ENCODE measurements around the gene ARMH4.

ARMH4 gene

DNA sequence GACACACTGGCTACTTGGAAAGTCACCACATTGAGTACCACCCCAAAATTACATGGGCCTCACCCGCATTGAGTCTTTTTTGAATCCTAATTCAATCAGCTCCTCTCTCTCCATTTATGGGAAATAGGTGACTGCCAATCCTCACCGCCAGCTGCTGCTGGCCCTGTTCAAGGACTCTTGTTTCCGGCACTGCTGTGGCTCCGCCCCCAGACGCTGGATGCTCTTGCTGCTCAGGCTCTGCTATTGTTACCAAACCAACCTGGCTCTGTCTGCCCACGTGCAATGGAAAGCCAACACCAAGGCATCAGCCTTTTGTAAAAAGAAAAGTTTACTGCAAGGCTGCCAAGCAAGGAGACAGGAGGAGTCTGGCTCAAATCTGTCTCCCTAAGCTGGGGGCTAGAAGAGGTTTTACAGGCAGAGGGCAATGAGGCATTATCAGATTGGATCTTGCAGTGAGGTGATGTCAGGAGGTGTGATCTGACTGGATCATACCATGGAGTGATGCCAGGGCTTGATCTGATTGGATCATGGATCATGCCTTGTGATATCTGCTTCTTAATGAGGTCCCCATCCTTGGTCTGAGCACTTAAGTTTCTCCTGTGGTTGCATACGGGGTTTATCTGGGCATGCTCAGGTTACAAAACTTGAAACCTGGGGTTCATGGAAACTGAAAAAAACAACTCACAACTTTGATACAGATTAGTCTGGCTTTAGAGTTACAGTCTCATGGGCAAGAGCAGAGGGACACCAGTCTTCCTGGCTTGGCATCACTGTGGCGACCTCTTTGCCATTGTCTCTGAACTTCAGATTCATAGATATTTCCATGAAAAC is 169.0 kb downstream of the ARMH4 start:
- Mint-ChIP-seq H3K36me3 (no peaks in the 10 kb centered on the region), H3K4me1 (no peaks in the 10 kb centered on the region), H3K4me3 (no peak overlapping the region), H3K27ac (no peak overlapping the region), H3K9me3 (no peaks in the 10 kb centered on the region)
- no peak for DNase-seq (ENCODE audit: low spot score in 2 of 2)
- ATAC-seq = no peak

DNA sequence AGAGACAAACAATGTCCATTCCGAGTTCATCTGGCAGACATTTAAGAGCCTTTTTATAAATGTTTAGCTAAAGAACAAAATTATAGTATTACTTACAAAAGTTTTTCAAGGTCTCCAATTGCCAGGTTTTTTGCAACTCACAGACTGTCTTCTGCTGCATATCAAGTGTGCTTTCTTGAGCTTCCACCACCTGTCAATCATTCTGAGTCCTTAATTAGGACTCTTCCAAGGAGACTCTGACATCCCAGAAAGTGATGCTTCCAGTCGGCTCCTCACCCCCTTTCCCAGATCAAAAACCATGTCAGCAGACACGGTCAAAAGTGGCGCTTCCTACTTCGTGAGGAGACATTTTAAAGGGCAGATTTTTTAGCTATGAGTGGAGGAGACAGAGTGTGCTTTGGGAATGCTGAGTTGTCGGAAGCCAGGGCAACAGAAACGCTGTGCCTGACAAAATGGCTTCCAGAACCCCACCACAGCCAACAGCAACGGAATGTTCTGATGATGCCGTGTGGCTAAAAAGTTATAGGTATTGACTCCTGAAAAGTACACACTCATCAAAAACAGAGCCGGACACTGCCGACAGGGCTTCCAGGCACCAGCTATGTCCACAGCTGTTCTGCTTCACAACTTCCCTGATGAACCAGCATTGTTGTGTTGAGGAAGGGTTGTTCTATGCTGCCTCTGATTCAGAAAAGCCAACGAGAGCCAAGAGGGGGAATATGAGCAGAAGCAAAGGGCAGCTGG is 170.0 kb downstream of the ARMH4 start:
- Mint-ChIP-seq H3K4me1 (no peaks in the 10 kb centered on the region), H3K9me3 (no peaks in the 10 kb centered on the region), H3K36me3 (no peaks in the 10 kb centered on the region), H3K27ac (no peak overlapping the region), H3K4me3 (no peak overlapping the region)
- DNase-seq (ENCODE audit: low spot score in 2 of 2) (no peak), ATAC-seq (no peak)

DNA sequence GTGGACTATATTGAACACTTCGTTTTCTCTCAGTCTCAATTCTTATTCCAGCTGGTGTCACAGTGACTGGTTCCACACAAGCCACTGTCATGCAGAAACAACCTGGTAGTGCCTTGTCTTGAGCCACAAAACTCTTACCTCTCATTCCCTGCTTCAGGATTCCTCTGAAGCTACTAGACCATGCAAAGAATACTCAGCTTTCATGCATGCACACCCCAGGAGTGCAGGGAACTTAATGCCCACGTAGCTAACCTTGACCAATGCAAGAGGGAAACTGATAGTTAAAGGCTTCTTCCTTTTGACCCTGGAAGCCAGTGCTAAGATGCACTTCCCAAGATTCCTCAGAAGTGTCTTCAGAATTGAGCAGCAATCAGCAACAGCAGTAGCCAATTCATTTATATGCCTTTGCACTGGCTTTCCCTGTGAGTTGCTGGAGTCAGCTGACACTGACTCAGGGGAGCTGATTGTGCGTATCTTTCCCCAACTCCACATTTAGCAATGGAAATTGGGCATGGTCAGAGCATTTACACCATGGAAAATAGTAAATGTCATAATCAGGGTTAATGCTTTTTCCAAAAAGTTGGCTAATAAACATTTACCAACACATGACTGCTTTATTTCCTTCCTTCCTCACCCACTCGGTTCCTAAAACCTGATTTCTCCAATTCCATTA is 172.5 kb downstream of the ARMH4 start:
- Mint-ChIP-seq H3K9me3 (no peaks in the 10 kb centered on the region), H3K4me3 (no peak overlapping the region), H3K4me1 (no peaks in the 10 kb centered on the region), H3K36me3 (no peaks in the 10 kb centered on the region), H3K27ac (no peak overlapping the region)
- DNase-seq (ENCODE audit: low spot score in 2 of 2) (no peak), ATAC-seq (no peak)

DNA sequence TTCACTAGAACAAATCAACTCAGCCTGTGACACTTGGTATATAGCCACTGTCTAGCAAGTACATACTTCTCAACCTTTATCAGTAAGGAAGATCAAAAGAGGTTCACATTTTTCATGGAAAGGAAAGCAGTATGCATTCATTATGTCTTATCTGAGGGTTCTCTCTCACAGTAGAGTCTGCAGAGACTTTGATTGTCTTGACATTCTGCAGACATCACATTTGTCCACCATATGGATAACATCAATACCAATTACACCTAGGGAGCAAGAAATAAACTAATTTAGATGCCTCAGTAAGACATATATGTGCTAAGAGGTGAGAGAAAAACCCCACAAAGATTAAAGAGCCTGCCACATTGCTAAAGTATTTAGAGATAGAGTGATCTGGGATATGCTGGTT is 175.3 kb downstream of the ARMH4 start:
- Mint-ChIP-seq H3K4me3 (no peak overlapping the region), H3K4me1 (no peaks in the 10 kb centered on the region), H3K36me3 (no peaks in the 10 kb centered on the region), H3K27ac (no peak overlapping the region), H3K9me3 (no peaks in the 10 kb centered on the region)
- ATAC-seq = no peak
- DNase-seq (ENCODE audit: low spot score in 2 of 2) = no peak

DNA sequence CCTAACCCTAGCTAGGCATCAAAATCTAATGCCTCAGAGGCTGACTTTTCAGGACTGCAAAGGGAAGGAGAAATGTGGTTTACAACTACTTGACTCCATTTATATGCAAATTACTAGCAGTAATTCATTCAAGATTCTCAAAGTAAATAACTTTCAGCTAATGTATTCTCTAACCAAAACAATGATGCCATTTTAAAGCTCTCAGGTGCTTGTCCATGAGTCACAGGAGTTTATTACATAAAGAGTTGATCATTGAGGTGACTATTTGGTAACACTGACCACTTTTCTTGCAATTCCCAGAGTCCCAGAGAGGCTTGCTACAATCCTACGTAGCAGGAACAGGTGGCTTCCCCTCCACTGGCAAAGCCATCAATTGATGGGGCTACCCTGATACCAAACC is 177.1 kb downstream of the ARMH4 start:
- H3K36me3 Mint-ChIP-seq = no peaks in the 10 kb centered on the region
- no peaks in the 10 kb centered on the region for H3K9me3 Mint-ChIP-seq
- DNase-seq (ENCODE audit: low spot score in 2 of 2) (no peak), ATAC-seq (no peak)
- no peak overlapping the region for H3K4me3 Mint-ChIP-seq
- H3K27ac Mint-ChIP-seq = no peak overlapping the region
- no peaks in the 10 kb centered on the region for H3K4me1 Mint-ChIP-seq

DNA sequence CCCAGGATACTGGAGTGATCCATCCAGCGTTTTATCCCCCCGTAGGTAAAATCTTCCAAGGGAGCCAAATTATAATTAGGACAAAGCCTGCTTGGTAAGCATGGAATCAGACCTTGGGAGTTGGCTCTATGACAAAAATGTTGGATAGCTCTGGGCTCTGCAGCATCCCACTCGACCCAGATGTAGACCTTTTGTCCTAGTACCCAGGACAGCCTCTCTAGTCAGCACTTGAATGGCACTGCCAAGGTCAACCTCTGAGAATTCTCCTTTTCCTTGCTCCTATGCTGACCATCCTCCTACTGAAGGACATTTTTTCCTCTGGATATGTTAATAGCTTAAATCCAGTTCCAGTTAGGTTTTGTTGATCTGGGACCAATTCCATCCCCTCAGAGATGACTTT is 181.4 kb downstream of the ARMH4 start:
- H3K4me3 Mint-ChIP-seq = no peak overlapping the region
- no peaks in the 10 kb centered on the region for H3K4me1 Mint-ChIP-seq
- no peak overlapping the region for H3K27ac Mint-ChIP-seq
- H3K9me3 Mint-ChIP-seq = no peaks in the 10 kb centered on the region
- ATAC-seq (peak; percentile 16), DNase-seq (ENCODE audit: low spot score in 2 of 2) (no peak)
- no peaks in the 10 kb centered on the region for H3K36me3 Mint-ChIP-seq

DNA sequence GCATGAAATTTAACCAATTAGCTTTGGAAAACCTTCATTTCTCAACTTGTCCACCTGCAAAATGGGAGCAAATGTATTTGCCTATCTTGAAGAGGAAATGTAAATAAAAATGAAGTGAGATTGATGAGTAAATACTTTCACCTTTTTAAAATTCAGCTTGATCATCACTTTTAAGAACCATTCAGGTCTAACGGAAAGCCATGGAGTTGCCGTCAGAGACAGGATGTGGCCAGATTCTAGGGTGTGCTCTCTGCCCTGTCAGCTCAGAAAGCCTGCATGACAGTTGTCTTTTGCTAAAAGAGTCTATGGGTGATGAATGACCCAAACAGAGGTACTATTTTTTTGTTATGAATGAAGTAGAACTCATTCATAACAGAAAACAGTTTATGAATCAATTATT is 181.8 kb downstream of the ARMH4 start:
- Mint-ChIP-seq H3K4me3 (no peak overlapping the region), H3K4me1 (no peaks in the 10 kb centered on the region), H3K27ac (no peak overlapping the region), H3K36me3 (no peaks in the 10 kb centered on the region), H3K9me3 (no peaks in the 10 kb centered on the region)
- DNase-seq (ENCODE audit: low spot score in 2 of 2) (no peak), ATAC-seq (no peak)

DNA sequence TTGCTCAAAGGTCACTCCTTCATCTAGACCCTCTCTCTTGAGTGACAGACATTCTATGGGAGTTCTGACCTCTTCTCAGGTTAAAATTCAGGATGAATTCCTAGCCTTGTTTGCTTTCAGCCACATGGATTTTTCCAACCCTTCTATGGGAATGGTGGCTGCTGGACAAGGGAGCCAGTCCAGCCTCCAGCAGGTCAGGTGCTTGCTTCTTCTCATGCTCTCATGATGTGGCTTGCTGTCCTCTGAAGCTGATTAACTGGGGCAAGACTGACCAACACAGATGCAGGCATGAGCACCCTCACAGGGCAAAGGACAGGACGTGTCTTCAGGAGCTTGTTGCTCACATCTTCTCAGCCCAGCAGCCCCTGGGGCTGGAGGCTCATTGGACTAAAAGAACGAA is 188.9 kb downstream of the ARMH4 start:
- no peaks in the 10 kb centered on the region for H3K9me3 Mint-ChIP-seq
- no peak overlapping the region for H3K4me3 Mint-ChIP-seq
- no peaks in the 10 kb centered on the region for H3K36me3 Mint-ChIP-seq
- DNase-seq (ENCODE audit: low spot score in 2 of 2) = no peak
- no peak overlapping the region for H3K27ac Mint-ChIP-seq
- no peak for ATAC-seq
- H3K4me1 Mint-ChIP-seq = no peaks in the 10 kb centered on the region

DNA sequence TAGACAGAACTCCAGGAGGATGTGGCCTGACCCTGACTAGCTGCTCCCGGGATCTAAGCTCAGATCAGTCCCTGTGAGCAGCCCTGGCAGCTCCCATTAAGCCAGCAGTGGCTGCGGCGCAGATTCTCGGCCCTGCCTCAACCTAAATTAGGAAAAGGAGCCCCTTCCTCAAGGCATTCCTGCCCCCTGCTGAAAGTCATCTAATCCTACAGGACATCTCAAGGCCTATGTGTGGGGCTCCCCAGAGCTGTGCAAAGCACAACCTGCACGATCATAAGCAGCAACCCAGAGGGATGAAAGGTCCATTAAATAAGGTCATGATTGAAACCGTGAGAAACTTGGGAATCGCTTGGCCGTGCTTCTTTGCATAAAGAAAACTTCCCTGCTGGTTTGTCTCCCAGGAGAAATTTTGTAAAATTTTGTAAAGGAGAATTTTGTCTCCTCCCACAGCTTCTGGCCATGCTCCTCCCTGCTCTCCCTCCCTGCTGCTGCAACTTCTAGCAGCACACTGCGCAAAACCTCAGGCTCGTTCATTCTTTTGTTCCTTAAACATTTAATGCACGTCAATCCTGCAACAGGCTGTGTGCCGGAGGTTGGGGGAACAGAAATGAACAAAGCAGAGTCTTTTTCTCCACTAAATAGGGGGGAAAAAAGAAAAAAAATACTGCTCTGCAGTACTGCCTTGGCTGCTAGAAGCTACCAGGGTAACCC is 189.5 kb downstream of the ARMH4 start:
- ATAC-seq (no peak), DNase-seq (ENCODE audit: low spot score in 2 of 2) (no peak)
- H3K36me3 Mint-ChIP-seq = no peaks in the 10 kb centered on the region
- no peak overlapping the region for H3K27ac Mint-ChIP-seq
- no peaks in the 10 kb centered on the region for H3K4me1 Mint-ChIP-seq
- no peaks in the 10 kb centered on the region for H3K9me3 Mint-ChIP-seq
- no peak overlapping the region for H3K4me3 Mint-ChIP-seq

DNA sequence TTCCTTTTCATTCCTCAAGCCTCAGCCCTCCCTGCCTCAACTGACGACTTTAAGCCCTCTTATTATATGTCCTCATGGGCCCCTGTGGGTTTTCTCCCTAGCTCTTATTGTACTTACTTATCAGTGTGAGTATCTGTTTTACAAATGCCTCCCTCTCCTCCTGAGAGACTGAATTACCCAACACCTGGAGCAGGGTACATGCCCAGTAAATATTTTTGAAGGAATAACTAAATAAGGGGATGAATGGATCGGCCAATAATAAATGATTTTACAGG is 190.3 kb downstream of the ARMH4 start:
- DNase-seq (ENCODE audit: low spot score in 2 of 2) (no peak), ATAC-seq (no peak)
- Mint-ChIP-seq H3K4me1 (no peaks in the 10 kb centered on the region), H3K9me3 (no peaks in the 10 kb centered on the region), H3K36me3 (no peaks in the 10 kb centered on the region), H3K4me3 (no peak overlapping the region), H3K27ac (no peak overlapping the region)

DNA sequence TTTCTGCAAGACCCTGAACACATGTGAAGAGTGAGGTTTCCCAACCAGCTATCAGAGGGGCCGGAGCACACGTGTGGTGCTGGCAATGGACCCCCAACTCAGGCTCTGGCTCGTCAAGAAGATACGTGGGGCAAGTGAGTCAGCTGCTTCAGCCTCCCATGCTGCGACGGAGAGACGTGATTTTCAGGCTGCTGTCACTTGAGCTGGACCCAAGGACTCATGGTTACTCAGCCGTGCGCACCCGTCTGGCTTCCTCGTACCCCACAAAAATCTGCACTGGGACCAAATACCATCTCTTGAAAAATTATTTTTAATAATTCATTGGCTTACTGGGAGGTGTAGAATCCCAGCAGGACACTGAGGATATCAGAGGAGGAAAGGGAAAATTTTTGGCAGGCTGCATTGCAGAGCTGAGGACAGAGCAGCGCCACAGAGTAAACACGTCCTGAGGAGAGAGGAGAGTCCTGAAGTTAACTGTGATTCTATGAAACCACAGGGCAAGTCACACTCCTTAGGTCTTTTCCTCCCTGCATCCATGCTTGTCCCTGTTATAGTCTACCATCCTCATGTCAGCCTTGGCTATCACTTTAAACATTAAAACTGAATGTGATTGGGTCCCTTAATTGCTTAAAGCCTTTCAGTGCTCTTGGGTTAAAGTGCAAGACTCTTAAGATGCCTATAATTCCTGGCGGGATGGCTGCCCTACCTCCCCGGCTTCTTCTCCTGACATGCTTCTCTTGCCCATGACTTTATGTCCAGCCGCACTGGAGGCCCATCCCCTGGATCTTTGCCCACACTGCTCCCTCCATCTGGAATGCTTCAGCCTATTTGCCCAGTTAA is 190.8 kb downstream of the ARMH4 start:
- no peak for ATAC-seq
- Mint-ChIP-seq H3K27ac (no peak overlapping the region), H3K36me3 (no peaks in the 10 kb centered on the region), H3K4me3 (no peak overlapping the region), H3K4me1 (no peaks in the 10 kb centered on the region), H3K9me3 (no peaks in the 10 kb centered on the region)
- no peak for DNase-seq (ENCODE audit: low spot score in 2 of 2)

DNA sequence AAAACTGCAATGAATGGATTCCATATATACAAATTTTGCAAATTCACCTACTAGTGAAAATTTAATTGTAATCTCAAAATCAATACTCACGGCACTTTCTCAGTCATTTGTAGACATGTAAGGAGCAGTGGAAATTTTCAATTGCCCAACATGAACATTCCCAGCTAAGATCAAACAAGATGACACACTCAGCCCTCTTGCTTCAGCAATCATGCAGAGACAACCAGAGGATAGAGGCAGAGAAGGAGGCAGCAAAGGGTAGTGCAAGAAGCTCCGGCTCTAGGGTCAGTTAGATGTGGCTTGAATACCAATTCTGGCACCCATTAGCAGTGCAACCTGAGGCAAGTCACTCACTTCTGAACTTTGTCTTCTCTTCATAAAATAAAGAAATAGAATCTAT is 194.6 kb downstream of the ARMH4 start:
- H3K9me3 Mint-ChIP-seq = peaks cover 2% of the 10 kb centered on the region
- no peak overlapping the region for H3K4me3 Mint-ChIP-seq
- no peak for DNase-seq (ENCODE audit: low spot score in 2 of 2)
- no peak for ATAC-seq
- no peaks in the 10 kb centered on the region for H3K36me3 Mint-ChIP-seq
- H3K27ac Mint-ChIP-seq = no peak overlapping the region
- no peaks in the 10 kb centered on the region for H3K4me1 Mint-ChIP-seq
